Pulmonary artery endothelial cell (primary cell): ENCODE data around the gene PHACTR2. TPM values are rescaled to one million over a fixed set of nuclear protein-coding genes. Genes with fewer than 3 reads are reported as not detected.

Experiments used
- DNase-seq: peaks from one replicate; pipeline ENCODE4 v3.0.0-alpha.2; 2011; ENCODE audit warnings: low read depth, low spot score
- total RNA-seq: library from RNA; depleted of rRNA; stranded (reverse); fragments of >200 nt; gene quantifications from 2 replicates; pipeline ENCODE4 v1.2.3, GENCODE V29; 2014

The PHACTR2 gene
- total RNA-seq, 1 donor from 2014 or later, result 137 TPM

DNA sequence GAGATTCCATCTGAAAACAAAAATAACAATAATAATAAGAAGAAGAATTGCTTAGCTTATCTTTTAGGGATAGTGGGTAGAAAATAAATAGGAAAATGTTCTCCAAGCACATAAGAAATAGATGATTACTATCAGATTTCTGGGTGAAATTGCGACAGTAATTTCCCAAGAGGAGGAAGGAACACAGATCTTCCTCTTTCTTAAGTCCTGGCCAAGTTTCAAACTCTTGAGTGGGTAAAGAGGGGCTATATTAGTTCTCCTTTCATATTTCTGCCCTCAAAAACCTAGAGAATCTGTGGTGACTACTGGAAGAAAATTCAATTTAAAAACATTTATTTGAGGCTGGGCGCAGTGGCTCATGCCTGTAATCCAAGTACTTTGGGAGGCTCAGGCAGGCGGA, 63.7 kb downstream of the PHACTR2 start:
- DNase-seq, result no peak

DNA sequence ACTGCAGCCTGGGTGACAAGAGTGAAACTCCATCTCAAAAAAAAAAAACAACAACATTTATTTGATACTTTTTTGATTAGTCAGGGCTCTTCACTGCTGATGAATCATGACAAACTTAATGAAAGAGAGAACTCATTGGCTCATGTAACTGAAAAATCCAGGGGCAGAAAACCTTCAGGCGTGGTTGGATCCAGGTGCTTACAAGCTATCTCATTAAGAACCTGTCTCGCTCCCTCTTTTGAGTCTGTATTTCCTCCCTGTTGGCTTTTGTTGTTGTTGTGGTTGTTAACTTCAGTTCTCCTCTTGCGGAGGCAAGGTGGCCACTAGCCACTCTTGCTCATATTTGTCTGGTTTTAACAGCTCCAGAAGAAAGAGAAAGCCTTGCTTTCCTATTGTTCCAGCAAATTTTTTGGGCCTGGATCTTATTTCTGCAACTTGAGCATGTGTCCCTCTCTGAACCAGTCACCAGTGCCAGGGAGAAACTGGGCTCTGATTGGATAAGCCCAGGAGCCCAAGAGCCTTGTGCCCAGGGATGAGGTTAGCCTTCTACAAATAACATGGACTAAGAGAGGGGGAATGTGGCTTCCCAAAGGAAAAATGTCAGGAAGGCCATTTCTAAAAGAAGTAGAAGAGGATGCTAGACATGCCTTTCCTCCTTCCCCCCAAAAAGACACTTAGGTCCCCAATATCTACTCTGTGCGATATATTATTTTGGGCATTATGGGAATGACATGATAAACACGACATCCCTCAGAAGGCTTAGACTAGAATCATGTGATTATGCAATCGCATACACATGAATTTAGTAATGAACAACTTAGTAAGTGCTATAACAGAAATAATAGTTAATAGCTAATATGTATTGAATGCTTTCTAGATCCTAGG, 64.5 kb downstream of the PHACTR2 start:
- DNase-seq, result no peak

DNA sequence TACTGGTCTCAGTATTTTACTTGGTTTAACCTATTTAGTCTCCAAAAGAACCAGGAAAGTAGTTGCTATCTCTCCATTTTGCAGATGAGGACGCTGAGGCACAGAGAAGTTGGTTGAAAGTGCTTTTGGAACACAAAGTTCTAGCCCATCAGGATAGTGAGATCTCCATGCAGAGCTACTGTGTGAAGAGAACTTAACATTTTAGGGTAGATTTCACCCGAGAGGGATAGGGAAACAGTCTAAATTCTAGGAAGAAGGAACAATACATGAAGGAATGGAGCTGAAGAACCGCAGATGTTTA, 65.1 kb downstream of the PHACTR2 start:
- DNase-seq, result no peak

DNA sequence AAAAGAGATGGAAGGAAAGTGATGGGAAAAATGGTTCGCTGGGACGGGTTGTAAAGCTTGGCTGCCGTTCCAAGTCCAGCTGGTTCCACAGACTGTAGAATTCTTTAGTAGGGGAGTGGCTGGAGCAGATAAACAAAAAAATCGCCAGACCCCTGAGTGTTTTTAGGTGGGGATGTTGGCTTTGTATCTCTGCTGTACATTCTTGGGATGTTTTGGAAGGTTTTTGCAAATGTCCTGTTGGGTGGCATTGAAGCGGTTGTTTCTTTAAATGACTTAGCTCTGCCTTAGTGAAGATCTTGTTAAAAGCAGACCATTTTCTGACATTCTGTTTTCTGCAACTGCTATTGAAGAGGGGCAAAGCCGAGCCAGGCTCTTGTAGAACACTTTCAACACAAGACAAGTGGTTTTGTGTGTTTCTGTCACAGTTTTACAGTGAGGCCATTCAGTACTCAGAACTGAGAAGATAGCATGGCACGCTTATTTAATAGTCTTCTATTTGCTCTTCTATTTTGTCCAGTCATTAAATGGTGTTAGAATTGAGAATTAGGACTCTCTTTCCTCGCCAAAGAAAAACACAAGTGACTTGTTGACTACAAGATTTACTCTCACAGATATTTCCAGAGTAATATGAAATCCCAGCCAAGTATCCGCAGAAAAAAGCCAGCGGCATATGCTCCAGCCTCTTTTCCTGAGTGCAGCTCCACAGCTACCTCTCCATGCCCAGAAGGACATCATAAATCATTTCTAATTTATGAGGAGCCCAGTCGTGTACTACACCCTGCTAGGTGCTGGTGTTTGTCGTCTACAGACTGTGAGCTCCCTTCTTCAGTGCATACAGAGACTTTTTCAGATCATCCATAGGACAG, 65.8 kb downstream of the PHACTR2 start:
- no peak for DNase-seq

DNA sequence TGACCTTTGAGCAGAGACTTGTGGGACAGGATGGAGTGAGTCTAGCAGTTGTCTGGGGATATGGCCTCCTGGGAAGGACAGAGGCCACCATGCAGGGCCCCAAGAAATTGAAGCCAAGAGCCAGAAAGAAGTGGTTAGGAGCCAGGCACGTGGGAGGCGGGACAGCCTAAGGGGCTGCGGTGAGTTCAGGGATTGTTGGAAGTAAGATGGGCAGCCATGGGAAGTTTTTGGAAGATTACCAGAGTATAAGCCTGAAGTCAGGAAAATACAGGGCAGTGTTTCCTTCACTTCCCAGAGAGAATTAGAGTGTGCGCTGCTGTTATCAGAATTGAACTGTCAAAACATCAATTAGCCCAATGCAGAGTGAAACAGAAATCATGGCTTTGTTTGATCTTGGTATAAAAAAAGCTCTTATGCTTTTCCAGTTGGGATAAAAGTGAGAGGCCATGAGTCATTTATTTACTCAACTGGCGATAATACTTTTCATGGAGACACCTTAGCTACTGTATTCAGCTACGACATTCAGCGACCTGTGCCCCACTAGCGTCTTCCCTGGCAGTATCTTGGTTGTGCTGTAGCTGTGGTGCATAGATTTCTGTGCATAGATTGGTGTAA, 66.9 kb downstream of the PHACTR2 start:
- DNase-seq, result no peak

DNA sequence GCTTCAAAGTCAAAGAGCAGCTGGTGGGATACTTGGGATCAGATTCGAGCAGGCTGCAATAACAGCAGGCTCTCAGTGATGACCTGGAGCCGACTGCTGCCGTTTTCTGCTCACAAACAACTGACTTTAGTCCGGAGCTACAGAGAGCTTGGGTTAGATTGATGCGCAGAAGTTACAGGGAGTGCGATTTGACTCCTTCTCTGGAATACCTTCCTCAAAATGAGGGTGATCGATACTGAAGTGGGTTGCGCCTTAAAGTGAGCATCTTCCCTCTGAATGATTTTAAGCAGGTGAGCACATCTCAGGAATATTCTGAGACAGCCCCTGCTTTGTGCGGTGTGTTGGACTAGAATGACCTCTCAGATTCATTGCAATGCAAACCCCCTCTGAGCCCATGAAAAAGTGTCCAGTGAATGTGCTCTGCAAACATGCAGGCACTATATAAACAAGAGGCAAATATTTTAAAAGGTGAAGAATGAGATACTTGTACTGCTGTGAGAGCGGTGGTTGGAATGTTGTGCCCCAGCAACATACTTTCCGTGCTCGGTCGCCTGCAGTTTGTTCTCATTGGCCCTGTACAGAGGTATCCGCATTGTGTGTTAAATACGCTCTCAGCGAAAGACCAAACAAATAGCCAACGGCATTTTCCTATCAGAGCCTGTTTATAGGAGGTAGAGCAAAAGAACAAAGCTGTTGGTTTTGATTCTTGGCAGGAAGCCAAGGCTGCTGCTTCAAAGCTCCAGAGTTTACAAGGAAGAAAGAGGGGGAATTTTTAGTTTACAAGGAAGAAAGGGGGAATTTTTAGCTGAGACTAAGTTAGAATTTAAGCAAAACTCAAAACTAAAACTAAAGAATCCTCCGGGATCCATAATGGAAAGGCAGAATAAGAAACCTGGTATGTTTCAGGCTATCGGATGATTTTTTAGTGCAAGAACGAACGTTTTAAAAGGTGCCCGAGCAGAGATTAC, 67.7 kb downstream of the PHACTR2 start:
- DNase-seq, result no peak

DNA sequence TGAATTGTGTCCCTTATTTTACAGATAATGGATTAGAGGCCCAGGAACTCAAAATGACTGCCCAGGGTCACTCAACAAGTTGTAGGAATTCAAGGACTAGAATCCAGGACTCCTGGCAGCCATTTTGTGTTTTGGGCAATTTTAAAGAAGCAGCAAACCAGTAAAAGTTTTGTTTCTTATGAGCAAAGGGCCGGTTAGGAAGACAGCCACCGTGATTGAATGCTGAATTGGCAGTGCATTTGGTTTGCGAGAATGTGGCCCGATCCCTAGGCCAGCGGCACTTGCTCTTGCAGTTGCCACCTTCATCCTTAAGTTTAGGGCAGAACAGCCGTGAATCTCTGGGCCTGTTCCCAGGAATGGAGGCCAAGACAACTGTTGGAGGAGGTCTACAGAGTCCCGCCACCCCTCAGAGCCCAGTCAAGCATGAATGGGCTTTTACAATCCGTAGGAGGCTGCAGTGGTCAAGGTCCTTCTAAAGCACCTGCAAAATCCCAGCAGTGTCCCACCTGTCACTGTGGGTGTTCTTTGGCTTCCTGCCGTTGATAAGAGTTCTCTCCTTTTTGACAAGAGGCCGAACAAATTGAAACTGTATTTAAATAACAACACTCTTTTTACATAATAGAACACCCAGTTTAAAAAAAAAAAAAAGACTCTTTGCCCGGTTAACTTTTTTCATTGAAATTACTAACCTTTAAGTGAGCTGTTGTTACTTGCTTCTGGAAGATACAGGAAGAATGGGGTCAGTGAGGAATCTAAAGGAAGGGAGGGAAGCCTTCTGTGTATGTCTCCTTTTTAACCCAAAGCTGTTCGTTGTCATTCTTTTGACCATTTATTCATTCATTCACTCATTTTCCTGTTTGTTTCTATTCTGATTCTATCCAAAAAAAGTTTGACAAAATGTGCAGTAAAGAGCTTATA, 68.7 kb downstream of the PHACTR2 start:
- DNase-seq, result no peak

DNA sequence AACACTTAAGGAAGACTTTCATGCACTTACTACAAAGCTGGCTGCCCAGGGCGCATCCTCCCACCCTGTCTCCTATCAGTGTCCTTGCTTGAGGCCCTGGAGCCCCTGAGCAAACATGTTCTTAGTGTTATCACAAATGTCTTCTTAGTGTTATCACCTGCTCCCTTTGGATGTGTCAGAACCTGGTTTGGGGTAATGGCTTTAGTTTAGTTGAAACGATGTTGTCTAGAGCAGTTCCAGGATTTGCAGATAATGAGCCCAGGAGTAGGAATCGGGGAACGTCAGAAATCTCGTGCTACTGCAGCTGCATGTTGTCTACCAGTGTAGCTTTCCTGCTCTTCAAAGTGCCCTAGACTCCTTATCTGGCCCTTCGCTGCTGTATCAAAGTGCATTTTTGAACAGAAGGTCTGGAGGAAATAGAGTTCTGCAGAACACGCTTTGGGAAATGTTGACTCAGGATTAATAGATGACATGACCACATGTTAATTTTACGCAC, 69.6 kb downstream of the PHACTR2 start:
- DNase-seq, result no peak

DNA sequence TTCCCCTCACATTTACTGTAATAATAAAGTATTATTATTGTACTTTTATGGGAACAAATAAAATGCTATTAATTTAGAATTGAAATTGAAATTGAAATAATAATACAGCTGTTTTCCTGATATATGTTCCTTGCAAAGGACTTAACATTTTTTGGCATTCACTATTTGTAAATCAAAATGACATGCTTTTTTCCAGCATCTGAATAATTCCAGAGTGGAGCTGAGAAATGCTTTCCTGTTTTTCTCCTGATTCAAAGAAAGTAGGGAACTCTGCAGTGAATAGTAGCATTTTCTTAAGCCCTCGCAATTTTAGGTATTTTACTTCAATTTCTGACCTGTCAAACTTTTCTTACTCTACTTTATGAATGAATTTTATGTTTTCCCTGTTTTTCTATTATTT, 72.1 kb downstream of the PHACTR2 start:
- no peak for DNase-seq

DNA sequence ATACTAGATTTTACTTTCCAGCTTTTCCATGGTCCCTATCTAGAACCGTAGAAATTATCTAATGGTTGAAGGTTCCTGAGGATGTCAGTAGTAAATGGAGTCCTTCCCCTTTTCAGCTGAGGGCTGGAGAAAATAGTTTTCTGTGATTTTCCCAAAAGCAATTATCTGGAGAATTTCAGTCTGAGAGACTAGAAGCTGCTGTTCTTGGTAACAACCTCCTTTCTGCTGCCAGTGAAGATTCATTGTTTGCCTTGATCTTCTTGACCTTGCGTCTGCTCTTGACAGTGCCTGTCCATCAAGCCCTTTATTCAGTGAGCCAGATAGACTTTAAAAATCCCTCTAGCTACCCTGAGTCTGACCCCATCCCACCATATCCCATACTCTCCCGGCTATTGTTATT, 73.1 kb downstream of the PHACTR2 start:
- no peak for DNase-seq

DNA sequence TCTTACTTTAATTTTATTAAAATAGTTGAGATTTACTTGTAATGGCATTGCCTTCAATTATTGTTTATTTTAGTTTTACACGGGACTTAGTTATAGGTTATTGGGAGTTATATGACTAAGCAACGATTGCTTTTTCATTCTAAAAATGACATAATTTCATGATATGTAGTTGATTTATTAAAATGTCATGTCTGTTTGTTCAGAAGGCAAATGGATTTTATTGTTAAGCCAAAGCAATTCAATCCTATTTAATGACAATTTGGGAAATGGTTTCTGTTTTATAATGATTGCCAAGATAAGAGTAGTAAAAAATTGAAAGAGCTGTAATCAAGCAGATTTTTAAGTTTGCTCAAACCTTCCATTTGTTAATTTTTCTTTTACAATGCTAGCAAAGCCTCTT, 74.7 kb downstream of the PHACTR2 start:
- no peak for DNase-seq

DNA sequence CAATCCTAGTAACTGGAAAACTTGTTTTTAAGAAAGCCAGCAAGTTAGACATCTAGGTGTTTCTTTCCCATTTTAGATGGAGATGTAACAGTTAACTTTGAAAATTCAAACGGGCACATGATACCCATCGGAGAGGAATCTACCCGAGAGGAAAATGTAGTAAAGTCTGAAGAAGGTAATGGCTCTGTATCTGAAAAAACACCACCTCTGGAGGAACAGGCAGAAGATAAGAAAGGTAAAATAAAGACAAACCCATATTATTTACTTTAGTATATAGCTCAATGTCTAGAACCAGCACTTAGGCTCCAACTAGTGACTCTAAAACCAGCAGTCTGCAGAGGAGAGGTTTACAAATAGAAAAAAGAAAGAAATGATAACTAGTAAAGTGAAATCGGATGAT, 75.9 kb downstream of the PHACTR2 start:
- no peak for DNase-seq

DNA sequence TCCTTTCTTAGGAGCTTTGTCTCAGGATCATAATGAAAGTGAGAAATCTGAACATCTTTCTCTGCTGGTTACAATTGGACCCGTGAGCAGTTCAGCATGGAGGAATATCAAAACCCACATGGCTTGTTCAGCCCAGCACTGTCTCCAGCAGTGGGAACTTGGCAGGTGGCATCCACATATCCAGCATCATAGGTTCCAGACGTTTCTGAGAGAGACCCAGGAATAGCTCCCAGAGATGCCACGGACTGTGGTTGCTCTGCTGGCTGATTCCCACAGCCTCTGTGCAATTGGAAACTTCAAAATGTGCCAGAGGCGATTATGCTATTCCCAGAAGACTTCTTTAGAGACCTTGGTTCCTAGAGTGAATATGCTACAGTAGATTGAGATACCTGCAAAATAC, 76.4 kb downstream of the PHACTR2 start:
- DNase-seq, result no peak

DNA sequence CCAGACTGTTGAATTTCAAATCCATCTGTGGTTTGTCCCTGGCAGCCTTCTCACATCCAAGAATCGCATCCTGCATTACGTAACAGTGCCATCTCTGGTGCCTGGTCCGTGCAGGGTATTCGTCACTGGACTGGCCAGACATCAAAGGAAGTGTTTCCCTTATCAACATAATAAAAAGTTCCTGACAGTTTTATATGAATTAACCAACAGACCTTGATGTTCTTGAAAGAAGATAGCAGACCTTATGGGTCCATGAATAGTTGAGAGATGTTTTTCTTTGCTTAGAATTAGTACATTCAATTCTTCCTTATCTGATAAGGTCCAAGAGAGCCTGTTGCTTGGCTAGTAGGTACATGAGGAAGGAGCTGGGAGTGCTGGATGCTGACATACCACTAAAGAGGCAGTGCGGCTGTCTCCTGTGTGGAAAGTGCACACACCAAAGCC, 77.6 kb downstream of the PHACTR2 start:
- DNase-seq, result peak; percentile 62

DNA sequence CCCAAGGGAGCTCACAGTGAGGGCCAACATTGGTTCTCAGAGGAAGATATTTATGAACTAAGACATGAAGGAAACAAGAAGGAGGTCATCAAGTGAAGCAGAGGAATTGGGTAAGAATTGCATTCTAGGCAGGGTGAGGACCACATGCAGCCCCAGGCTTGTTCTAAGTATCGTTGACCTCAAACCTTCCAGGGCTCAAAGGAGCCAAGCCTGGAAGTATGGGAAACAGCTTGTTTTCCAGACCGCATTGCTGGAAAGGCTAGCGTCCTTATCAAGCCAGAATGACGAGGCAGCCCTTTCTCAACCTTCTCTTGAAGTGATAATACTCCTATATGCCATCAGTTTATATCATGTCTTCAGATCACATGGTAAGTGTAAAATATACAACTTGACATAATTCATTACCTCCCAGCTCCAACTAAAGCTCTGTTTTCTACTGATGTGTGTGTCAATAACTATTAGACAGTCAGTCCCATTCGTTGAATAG, 79.6 kb downstream of the PHACTR2 start:
- no peak for DNase-seq

DNA sequence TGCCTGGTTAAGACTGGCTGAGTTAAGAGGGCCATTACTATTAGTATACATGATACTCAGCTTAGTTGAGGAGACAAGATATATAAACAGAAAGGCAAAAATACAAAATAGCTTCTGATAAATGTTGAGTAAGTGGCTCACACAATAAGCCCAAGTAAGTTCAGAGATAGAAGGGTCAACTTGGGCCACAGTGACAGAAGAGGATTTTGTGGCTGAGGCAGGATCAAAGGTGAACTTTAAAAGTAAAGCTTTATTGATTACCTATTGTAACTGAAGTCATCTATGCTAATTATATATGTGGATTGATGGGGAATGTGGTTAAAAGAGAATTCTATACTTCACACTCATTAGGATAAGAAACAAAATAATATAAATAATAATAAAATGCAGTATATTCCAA, 80.8 kb downstream of the PHACTR2 start:
- no peak for DNase-seq

DNA sequence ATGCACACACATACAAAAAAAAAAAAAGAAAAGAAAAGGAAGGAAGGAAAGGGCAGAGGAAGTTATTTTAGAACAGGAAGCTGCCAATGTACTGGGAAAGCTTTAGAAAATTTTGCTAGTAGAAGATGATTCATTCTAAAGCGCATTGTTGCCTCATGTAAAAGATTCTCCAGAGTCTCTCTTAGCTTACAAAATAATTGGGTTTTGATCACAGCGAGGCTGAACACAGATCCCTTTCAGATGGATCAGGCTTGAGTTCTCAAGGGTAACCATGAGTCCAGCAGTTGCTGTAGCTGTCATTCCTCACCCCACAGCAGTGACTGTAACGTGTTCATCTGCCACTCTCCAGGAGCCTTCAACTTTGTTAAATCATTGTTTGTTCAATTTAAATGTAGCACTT, 81.9 kb downstream of the PHACTR2 start:
- DNase-seq, result no peak

DNA sequence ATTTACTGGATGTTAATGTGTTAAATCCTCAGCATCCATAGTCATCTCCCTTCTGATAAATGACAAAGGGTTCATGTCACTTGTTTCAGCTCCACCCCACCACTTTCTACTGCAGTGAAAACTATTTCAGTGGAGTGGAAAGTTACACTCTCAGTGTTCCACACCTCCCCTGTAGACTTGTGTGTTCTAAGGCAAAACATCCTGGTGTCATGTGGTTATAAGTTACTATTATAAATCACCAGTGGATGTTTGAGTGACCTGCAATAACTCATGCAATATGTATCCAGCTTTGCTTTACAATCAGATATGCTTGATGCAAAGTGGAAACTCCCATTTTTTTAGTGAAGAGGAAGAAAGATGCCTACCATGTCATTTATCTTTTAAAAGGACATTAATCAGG, 83.3 kb downstream of the PHACTR2 start:
- no peak for DNase-seq

DNA sequence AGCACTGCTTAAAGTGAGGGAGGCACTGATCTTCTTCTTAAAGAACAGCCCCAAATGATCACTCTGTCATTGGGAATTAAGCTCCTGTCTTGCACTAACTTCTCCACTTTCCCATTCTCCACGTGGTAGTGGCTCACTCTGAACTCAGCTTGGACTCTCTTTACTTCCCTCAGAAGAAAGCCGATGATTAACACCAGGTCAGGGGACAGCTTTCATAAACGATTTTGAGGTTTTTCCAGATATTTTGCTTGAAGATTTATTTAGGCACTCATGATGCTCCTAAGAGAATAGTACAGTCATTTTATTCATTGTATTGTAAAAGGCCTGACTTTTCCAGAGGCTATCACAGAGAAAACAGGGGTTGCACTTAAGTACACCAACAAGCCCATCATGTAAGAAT, 84.4 kb downstream of the PHACTR2 start:
- DNase-seq, result no peak
